ENCODE measurements around the gene PIK3CB. TPM values are rescaled to one million over a fixed set of nuclear protein-coding genes. Genes with fewer than 3 reads are reported as not detected.

PIK3CB gene
- total RNA-seq, 1 experiment from 2014 or later, result 8.3 TPM

GRCh38 chr3:138800248-138800647 is 34.5 kb downstream of the PIK3CB start:
- H3K36me3 ChIP-seq (ENCODE audit: low read depth, low read length), result no peaks in the 10 kb centered on the region
- no peak overlapping the region for H3K4me2 ChIP-seq (ENCODE audit: low read length)
- BruUV-seq (replicated peaks), result no TSS peak
- TF ChIP-seq EZH2phosphoT487 (IDR thresholded peaks at IDR 0.05; ENCODE audit: borderline replicate concordance, low read length), result no peak
- no peak for TF ChIP-seq EZH2 (IDR thresholded peaks at IDR 0.05; ENCODE audit: low read length, unreplicated experiment)
- TF ChIP-seq CTCF (conservative IDR thresholded peaks at IDR 0.05; ENCODE audit: low read depth, low read length), result no peak
- no peaks in the 10 kb centered on the region for H3K9me3 ChIP-seq (ENCODE audit: low read length)
- H3K27ac ChIP-seq (ENCODE audit: low read length), result no peak overlapping the region
- H4K20me1 ChIP-seq (ENCODE audit: low read length), result no peaks in the 10 kb centered on the region
- H3K4me1 ChIP-seq (ENCODE audit: insufficient read depth, low read length), result no peaks in the 10 kb centered on the region
- intact Hi-C loops (cut with micrococcal nuclease), result no loop called here
- POLR2A ChIA-PET (ENCODE audit: unreplicated experiment), result no interaction called here
- H3K9ac ChIP-seq (ENCODE audit: low read length), result no peak overlapping the region
- H3F3A ChIP-seq (ENCODE audit: low read length, unreplicated experiment), result no peaks in the 10 kb centered on the region
- no peak overlapping the region for H3K4me3 ChIP-seq (ENCODE audit: low read length)
- ATAC-seq, result no peak
- no peak overlapping the region for H2AFZ ChIP-seq (ENCODE audit: low read length)
- DNase-seq, result no peak
- peaks cover 55% of the 10 kb centered on the region for H3K79me2 ChIP-seq (ENCODE audit: low read length)
- no peaks in the 10 kb centered on the region for H3K9me2 ChIP-seq (replicated peaks; ENCODE audit: low read length)
- H3K27me3 ChIP-seq (ENCODE audit: low read length), result no peaks in the 10 kb centered on the region
- CTCF ChIA-PET, result no interaction called here

DNA sequence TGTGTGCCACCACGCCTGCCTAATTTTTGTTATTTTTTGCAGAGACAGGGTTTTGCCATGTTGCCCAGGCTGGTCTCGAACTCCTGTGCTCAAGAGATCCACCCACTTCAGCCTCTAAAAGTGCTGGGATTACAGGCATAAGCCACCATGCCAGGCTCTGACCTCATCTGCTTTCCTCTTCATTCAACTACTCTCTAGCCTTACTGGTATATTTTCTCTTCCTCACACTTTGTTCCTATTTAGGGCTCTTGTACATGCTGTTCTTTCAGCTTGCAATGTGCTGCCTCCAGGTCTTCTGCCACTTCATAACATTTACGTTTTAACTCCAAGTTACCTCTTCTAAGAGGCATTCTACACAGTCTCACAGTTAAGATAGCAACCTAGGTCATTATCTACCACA is 34.9 kb downstream of the PIK3CB start:
- Histone ChIP-seq H4K20me1 (ENCODE audit: low read length) (no peaks in the 10 kb centered on the region), H3K4me3 (ENCODE audit: low read length) (no peak overlapping the region), H2AFZ (ENCODE audit: low read length) (no peak overlapping the region), H3K27ac (ENCODE audit: low read length) (no peak overlapping the region), H3F3A (ENCODE audit: low read length, unreplicated experiment) (no peaks in the 10 kb centered on the region), H3K9me2 (replicated peaks; ENCODE audit: low read length) (no peaks in the 10 kb centered on the region), H3K9me3 (ENCODE audit: low read length) (no peaks in the 10 kb centered on the region), H3K36me3 (ENCODE audit: low read depth, low read length) (no peaks in the 10 kb centered on the region), H3K79me2 (ENCODE audit: low read length) (peaks cover 55% of the 10 kb centered on the region), H3K9ac (ENCODE audit: low read length) (no peak overlapping the region), H3K4me2 (ENCODE audit: low read length) (no peak overlapping the region), H3K27me3 (ENCODE audit: low read length) (no peaks in the 10 kb centered on the region), H3K4me1 (ENCODE audit: insufficient read depth, low read length) (no peaks in the 10 kb centered on the region)
- ChIA-PET CTCF (no interaction called here), POLR2A (ENCODE audit: unreplicated experiment) (no interaction called here)
- no peak for ATAC-seq
- BruUV-seq (replicated peaks), result no TSS peak
- no peak for DNase-seq
- intact Hi-C loops (cut with micrococcal nuclease), result no loop called here
- TF ChIP-seq CTCF (conservative IDR thresholded peaks at IDR 0.05; ENCODE audit: low read depth, low read length) (no peak), EZH2 (IDR thresholded peaks at IDR 0.05; ENCODE audit: low read length, unreplicated experiment) (no peak)

- H3K4me3 ChIP-seq (ENCODE audit: low read length), result no peak overlapping the region
- no peak overlapping the region for H3K4me2 ChIP-seq (ENCODE audit: low read length)
- H3K27ac ChIP-seq (ENCODE audit: low read length), result no peak overlapping the region
- no peaks in the 10 kb centered on the region for H4K20me1 ChIP-seq (ENCODE audit: low read length)
- no peak for DNase-seq
- BruUV-seq (replicated peaks), result no TSS peak
- no peaks in the 10 kb centered on the region for H3K4me1 ChIP-seq (ENCODE audit: insufficient read depth, low read length)
- no peaks in the 10 kb centered on the region for H3K36me3 ChIP-seq (ENCODE audit: low read depth, low read length)
- POLR2A ChIA-PET (ENCODE audit: unreplicated experiment), result no interaction called here
- no peak overlapping the region for H3K9ac ChIP-seq (ENCODE audit: low read length)
- TF ChIP-seq CTCF (conservative IDR thresholded peaks at IDR 0.05; ENCODE audit: low read depth, low read length) (no peak), EZH2 (IDR thresholded peaks at IDR 0.05; ENCODE audit: low read length, unreplicated experiment) (no peak), EZH2phosphoT487 (IDR thresholded peaks at IDR 0.05; ENCODE audit: borderline replicate concordance, low read length) (no peak)
- CTCF ChIA-PET, result no interaction called here
- intact Hi-C loops (cut with micrococcal nuclease), result no loop called here
- H3K79me2 ChIP-seq (ENCODE audit: low read length), result peaks cover 39% of the 10 kb centered on the region
- no peaks in the 10 kb centered on the region for H3K27me3 ChIP-seq (ENCODE audit: low read length)
- H3K9me3 ChIP-seq (ENCODE audit: low read length), result no peaks in the 10 kb centered on the region
- no peaks in the 10 kb centered on the region for H3F3A ChIP-seq (ENCODE audit: low read length, unreplicated experiment)
- no peak overlapping the region for H2AFZ ChIP-seq (ENCODE audit: low read length)
- no peak for ATAC-seq
- no peaks in the 10 kb centered on the region for H3K9me2 ChIP-seq (replicated peaks; ENCODE audit: low read length)
Observed at GRCh38 chr3:138797508-138798038, 37.2 kb downstream of the PIK3CB start.

Data from PC-3 (cell line).